Kidney (tissue), 14 donors: Measurements from ENCODE around the gene FNDC11. TPM values are rescaled to one million over a fixed set of nuclear protein-coding genes. Genes with fewer than 3 reads are reported as not detected.
A peak's percentile ranks its signal among the peaks of the same experiment; 100 is the strongest.

ENCODE experiments used
- DNase-seq, 5 donors: peaks; one replicate each; pipeline ENCODE4 v3.0.0-alpha.2; 2013 to 2020
- FAIRE-seq: peaks from 2 replicates; lab custom pipeline; 2012; peaks lifted over from hg19 to GRCh38; lab: Jason Lieb, UNC
- H3K27ac ChIP-seq, 2 donors: one replicate each; pipeline ENCODE4 v1.7.0; 2013; ENCODE audit warnings: low read depth in 2 of 2, low read length in 2 of 2, inconsistent platforms in 1 of 2
- H3K27me3 ChIP-seq: one replicate; pipeline ENCODE4 v1.7.1; 2013; ENCODE audit warnings: low read length, inconsistent platforms; ENCODE audit not compliant: control insufficient read depth, insufficient read depth
- H3K36me3 ChIP-seq, 3 donors: one replicate each; pipeline versions ENCODE4 v1.7.0 to v1.7.1; 2013; ENCODE audit warnings: low read length in 3 of 3, control low read depth in 1 of 3, inconsistent platforms in 1 of 3; ENCODE audit not compliant: insufficient read depth in 3 of 3, control insufficient read depth in 2 of 3
- H3K4me1 ChIP-seq, 3 donors: one replicate each; pipeline versions ENCODE4 v1.7.0 to v1.7.1; 2013; ENCODE audit warnings: low read length in 3 of 3, inconsistent platforms in 1 of 3, low read depth in 1 of 3; ENCODE audit not compliant: control insufficient read depth in 2 of 3, insufficient read depth in 2 of 3
- H3K4me3 ChIP-seq, 3 donors: one replicate each; pipeline versions ENCODE4 v1.7.0 to v1.8.1; 2013; ENCODE audit warnings: low read length in 3 of 3, control low read depth in 1 of 3, inconsistent platforms in 1 of 3
- H3K9ac ChIP-seq, 3 donors: one replicate each; pipeline versions ENCODE4 v1.7.0 to v1.7.1; 2013; ENCODE audit warnings: low read length in 3 of 3, control low read depth in 1 of 3, inconsistent platforms in 1 of 3
- H3K9me3 ChIP-seq, 3 donors: one replicate each; pipeline versions ENCODE4 v1.7.0 to v1.7.1; 2013; ENCODE audit warnings: low read length in 3 of 3, control low read depth in 1 of 3, inconsistent platforms in 1 of 3; ENCODE audit not compliant: control insufficient read depth in 2 of 3, insufficient read depth in 1 of 3
- intact Hi-C: fragments of 100-400 bp; cut with DNase I; formaldehyde crosslinking; loops from one replicate; pipeline ENCODE4 v1.11.1; 2022
- polyA plus RNA-seq: library from polyadenylated mRNA; stranded (reverse); fragments of 350-450 nt; fragmentation: Illumina TruSeq; extraction: RNeasy Lipid Tissue Mini Kit (QIAGEN cat#74804); gene quantifications from one replicate; pipeline ENCODE4 v1.2.3, GENCODE V29; 2014; ENCODE audit warnings: low read depth, low replicate concordance; ENCODE audit not compliant: insufficient read depth
- total RNA-seq: library from RNA; stranded (reverse); fragmentation: NEBNext Ultra II Directional; extraction: Animal tissue kit (Norgen Biotek cat#: 25700); gene quantifications from one replicate; pipeline ENCODE4 v1.2.1, GENCODE V29; 2021
- TF ChIP-seq, protein P1 (sequence below): IDR thresholded peaks from 3 replicates; pipeline ENCODE4 v1.5.1; 2012; ENCODE audit warnings: mild to moderate bottlenecking, moderate library complexity, borderline replicate concordance; ENCODE audit not compliant: insufficient read depth; ENCODE audit errors: extremely low read depth
- donor health status: control.
- donor health status: control.
- donor health status: control.
- donor health status: control.
- donor health status: control.
- donor health status: DM: yes; HTN: yes; CAD: no.
- donor health status: Normal renal cell carcinoma (clear cell type).

Gene FNDC11
- total and polyA plus RNA-seq, 2 donors from 2014 or later = 0.47 to 1.6 TPM

DNA sequence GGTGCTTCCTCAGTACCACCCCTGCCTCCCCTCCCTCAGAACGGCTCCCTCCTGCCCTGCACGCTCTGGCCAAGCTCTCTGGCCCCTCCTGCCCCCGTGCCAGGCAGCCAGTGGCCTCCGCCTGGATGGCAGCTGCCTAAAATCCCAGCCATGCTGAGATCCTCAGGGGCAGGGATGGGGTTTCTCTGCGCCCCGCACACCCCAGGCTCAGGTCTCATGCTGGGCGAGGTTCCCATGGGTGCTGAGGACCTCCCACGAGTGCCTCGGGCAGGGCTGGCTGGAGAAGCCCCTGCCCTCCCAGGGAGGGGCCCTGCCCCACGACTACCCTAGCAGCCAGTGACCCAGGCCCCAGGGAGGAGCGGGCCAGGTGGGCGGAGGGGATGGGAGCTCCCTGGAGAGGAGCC lies 19.5 kb upstream of the FNDC11 start:
- peak in 1 of 5 donors; percentile 48 for DNase-seq
- Histone ChIP-seq H3K27ac (no peak overlapping the region), H3K27me3 (no peaks in the 10 kb centered on the region), H3K9me3 (no peaks in the 10 kb centered on the region), H3K36me3 (no peaks in the 10 kb centered on the region), H3K9ac (no peak overlapping the region), H3K4me1 (peaks cover 0 to 4% (median 0%) of the 10 kb centered on the region in 3 donors), H3K4me3 (no peak overlapping the region)
- intact Hi-C loops = no loop called here
- TF ChIP-seq, protein P1, sequence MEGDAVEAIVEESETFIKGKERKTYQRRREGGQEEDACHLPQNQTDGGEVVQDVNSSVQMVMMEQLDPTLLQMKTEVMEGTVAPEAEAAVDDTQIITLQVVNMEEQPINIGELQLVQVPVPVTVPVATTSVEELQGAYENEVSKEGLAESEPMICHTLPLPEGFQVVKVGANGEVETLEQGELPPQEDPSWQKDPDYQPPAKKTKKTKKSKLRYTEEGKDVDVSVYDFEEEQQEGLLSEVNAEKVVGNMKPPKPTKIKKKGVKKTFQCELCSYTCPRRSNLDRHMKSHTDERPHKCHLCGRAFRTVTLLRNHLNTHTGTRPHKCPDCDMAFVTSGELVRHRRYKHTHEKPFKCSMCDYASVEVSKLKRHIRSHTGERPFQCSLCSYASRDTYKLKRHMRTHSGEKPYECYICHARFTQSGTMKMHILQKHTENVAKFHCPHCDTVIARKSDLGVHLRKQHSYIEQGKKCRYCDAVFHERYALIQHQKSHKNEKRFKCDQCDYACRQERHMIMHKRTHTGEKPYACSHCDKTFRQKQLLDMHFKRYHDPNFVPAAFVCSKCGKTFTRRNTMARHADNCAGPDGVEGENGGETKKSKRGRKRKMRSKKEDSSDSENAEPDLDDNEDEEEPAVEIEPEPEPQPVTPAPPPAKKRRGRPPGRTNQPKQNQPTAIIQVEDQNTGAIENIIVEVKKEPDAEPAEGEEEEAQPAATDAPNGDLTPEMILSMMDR = no peak
- FAIRE-seq = no peak

DNA sequence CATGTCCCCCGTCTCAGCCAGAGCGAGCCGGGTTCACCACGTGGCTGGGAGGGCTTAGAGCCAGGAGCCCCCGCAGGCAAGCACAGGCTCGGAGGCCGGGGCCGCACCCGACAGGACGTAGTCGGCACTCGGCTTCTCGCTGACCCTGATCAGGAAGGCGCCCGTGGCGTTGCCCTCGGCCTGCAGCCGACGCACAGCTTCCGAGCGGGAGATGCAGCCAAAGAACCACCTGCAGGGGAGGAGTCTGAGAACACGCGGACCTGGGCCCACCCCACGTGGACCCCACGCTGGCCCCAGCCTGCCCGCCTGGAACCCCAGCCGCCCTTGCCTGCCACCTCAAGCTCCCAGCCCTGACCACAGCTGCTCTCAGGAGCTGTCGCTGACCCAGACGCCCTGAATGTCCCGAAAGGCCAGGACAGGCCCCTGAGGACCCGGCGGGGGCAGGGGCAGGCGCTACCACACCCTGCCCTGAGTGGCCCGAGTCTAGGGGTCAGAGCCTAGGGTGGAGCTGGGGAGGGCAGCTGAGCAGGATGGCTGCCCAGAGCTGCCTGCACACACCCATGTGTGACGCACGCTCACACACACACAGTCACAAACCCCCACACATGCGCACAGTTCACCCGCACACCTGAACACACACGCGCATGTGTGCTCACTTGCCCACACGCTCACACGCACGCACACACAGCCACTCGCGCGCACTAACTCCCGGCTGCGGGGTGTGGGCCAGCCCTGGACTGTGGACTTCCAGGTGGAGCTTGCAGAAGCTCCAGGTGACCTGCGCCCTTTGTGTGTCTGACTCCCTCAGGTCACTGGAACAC lies 18.9 kb upstream of the FNDC11 start:
- no peak overlapping the region for H3K27ac ChIP-seq
- no peaks in the 10 kb centered on the region for H3K9me3 ChIP-seq
- H3K36me3 ChIP-seq = no peaks in the 10 kb centered on the region
- no peak overlapping the region for H3K9ac ChIP-seq
- FAIRE-seq = no peak
- H3K4me3 ChIP-seq = no peak overlapping the region
- TF ChIP-seq, protein P1 = no peak
- intact Hi-C loops = loop anchor here (5.0 kb wide), 1 partner anchor 442 kb away; the partner anchor contains the start of gene SAMD10
- H3K4me1 ChIP-seq = peaks cover 0 to 4% (median 0%) of the 10 kb centered on the region in 3 donors
- DNase-seq = peak in 3 of 5 donors; percentile 11 to 86 (median 63)
- no peaks in the 10 kb centered on the region for H3K27me3 ChIP-seq

DNA sequence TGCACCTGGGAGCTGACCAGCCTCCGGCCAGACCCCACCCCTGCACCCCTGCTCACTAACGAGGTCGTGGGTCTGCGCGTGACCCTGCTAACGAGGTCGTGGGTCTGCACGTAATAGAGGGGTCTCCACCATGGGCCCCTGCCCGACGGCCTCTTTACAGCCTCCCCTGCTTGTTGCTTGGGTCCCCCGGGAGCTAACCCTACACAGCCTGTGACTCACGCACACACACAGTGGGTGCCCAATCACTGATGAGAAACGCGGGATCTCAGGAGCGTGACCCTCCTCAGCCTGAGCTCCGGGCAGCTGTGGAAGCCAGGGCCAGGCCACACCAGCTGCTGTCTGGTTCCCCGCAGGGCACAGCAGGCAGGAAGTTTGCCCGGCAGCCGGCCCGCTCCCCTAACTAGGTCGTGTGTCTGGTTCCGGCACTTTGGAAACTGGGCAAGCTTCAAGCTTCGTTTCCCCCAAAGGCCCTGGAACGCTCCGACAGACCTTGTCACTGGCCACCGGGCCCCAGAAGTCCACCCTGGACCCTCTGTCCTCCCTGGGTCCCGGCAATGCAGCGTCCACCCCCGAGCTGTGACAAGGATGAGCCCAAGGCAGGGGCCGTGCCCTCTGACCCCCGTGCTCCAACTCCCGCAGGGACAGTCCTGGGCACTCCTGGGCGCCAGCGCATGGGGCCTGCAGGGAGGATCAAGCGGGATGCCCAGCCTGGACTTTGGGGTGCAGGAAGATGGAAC lies 17.6 kb upstream of the FNDC11 start:
- FAIRE-seq (no peak), DNase-seq (peak in 1 of 5 donors; percentile 85)
- TF ChIP-seq, protein P1 = no peak
- intact Hi-C loops = loop anchor here (5.0 kb wide), 1 partner anchor 441 kb away; the partner anchor contains the start of gene SAMD10
- H3K27me3 ChIP-seq = no peaks in the 10 kb centered on the region
- peak overlapping the region in 1 of 2 donors; percentile 13 for H3K27ac ChIP-seq
- no peak overlapping the region for H3K9ac ChIP-seq
- no peak overlapping the region for H3K4me3 ChIP-seq
- no peaks in the 10 kb centered on the region for H3K36me3 ChIP-seq
- H3K4me1 ChIP-seq = peaks cover 0 to 4% (median 0%) of the 10 kb centered on the region in 3 donors
- H3K9me3 ChIP-seq = no peaks in the 10 kb centered on the region
